Dedifferentiated amniotic fluid mesenchymal stem cell (primary cell): ENCODE measurements around the gene GLOD4.
"Not testable (repeated sequence)": the region's sequence is repeated elsewhere in the genome, so short reads cannot be mapped to it uniquely, and the experiment has no call there.

Experiments used
- DNase-seq: peaks from one replicate; pipeline ENCODE4 v3.0.0-alpha.2; 2016; ENCODE audit errors: extremely low spot score

The GLOD4 gene

DNA sequence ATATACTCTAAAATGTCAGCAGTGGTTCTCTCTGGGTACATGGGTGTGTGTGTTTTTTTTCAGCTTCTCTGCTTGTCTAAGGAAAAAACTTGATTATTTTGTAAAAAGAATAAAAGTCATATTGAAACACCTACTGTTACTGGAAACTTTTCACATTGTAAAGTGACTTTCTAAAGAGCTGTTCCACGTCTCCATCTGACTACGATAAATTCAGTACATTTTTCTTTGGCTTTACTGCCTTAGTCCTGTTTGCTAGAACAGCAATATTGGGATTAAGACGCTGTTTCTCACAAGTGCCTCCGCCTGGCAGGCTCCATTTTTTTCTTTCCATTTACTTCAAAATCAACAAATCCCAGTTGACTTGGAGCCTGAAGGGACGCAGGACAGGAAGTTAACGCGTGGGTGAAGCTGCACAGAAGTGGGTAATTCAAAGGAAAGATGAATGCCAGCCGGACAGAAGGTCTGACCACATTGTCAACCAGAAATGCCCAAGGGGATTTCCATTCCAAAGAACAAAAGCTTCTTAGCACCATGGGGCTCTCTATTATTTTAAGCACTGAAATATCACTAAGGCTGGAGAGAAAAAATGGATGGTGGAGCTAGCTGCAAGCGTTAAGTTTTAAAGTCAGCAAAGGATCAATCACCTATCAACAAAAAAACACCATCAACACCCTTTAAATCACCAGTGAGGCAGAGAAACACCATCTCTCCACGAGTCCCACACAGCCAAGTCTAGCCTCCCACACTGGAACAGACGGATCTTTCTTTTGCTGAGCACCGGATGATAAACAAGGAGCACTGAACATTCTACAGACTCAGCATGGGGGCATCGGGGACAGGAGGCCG lies 8.4 kb downstream of the GLOD4 start:
- DNase-seq, result no peak

DNA sequence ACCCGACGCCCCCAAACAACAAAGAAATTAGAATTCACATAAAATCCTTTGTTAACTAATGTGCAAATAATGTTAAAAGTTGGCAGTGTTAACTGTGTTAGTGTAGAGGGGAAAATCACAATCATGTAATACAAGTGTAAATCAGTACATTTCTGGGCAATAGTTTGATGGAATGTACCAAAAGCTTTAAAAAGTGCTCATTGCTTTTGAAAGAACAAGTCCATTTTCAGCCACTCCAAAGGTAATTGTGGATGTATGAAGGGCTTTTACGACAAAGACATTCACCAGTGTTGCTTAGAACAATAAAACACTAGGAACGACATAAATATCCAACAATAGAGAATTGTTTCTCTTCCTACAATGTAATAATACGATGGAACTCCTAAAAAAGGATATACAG lies 9.1 kb downstream of the GLOD4 start:
- no peak for DNase-seq

DNA sequence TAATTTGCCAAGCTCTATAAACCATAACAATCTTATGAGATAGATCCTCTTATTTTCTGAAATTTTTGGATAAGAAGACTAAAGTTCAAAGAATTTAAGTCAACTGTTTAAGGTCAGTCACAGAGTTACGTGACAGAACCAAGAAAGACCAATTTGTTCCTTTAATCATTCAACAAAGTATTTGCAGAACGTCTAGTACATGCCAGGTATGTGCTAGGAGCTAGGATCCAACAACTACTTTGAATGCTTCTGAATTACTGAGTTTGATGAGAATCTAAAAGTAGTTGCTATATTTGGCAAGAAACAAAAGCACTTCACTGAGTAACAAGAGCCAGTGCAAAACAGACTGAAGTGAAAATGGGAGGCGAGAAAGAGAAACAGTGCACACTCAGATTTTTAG lies 15.0 kb downstream of the GLOD4 start:
- DNase-seq, result no peak

DNA sequence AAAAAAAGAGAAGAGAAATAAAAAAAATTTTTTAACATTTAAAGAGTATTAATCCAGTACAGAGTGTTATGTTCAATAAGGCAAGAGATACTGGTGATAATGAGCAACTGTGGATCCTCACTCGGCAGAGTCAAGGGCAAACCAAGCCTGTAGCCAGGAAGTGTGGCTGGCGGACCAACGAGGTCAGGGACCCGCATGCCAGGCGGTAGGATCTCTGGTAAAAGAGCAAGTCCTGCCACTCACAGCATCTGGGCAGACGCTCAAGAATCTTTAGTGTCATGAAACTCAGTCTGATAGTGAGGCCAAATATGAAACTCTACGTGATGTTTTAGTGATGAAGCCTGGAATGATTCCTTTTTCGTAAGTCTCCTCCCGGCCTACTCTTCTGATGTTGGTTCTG lies 21.7 kb downstream of the GLOD4 start:
- DNase-seq, result no peak

DNA sequence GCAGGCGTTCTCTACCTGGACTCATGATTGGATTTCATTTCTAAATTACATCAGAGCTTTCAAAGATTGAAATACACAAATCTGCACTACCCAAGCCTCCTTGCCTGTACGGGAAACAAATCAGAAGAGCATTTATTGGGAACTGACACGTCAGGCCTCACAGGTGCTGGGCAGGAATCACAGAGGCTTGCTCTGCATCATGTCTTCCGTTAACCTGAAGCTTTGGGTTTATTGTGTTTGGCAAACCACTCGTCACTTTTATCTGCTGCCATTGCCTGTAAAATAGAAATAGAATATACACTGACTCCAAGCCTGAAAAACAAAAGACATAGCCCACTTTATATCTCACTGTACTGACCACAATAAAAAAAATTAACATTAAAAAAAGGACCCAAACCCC lies 22.1 kb downstream of the GLOD4 start:
- no peak for DNase-seq

DNA sequence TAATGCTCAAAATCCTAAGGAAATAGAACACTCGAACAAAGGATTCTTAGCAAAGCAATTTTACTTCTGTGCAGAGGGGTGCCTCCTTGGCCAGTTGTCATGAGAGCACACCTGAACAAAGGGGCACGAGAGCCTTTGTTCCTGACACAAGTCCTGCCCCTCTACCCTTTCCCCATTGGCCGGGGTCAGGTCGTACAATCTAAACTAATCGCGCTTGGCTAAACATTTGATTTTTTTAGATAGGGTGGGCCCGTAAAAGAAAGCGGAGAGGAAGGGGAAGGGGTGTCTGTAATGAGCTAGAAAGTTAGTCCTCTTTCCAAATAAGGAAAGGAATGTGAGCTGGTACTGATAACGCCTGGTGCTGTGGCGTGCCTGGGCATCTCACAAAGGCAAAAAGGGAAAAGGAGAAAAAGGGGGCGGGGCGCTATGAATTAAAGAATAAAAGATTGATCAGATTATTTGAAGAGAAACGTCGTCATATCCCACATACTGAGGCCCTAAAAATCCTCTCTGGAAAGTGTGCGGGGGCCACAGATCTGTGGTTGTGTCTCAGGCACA lies 26.0 kb downstream of the GLOD4 start:
- DNase-seq, result not testable (repeated sequence)

DNA sequence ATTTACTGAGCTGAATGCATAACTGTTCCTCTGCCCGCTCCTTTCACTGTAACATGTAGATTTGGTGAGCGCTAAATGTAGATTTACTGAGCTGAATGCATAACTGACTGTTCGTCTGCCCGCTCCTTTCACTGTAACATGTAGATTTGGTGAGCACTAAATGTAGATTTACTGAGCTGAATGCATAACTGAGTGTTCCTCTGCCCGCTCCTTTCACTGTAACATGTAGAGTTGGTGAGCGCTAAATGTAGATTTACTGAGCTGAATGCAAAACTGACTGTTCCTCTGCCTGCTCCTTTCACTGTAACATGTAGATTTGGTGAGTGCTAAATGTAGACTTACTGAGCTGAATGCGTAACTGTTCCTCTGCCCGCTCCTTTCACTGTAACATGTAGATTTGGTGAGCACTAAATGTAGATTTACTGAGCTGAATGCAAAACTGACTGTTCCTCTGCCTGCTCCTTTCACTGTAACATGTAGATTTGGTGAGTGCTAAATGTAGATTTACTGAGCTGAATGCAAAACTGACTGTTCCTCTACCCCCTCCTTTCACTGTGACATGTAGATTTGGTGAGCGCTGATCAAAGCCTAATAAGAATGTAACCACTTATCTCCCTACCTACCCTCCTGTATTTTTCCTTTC lies 26.6 kb downstream of the GLOD4 start:
- not testable (repeated sequence) for DNase-seq

DNA sequence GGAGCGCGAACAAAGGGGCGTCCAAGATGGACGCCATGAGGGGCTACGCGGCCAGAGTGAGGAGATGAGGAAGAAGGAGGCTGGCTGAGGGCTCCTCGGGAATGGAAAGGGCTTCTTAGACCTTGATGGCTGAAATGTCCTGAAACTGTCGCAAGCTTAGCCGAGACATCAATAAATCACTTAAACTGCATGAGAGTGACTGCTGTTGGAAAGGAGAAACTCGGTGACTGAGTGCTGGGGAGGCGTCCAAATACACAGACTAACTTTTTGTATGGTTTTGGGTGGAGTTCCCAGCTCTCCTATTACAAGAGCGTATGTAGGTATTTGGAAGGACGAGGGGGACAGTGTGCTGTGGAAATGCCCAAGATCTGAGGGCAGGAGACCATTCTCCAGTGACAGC lies 28.7 kb downstream of the GLOD4 start:
- DNase-seq, result no peak

DNA sequence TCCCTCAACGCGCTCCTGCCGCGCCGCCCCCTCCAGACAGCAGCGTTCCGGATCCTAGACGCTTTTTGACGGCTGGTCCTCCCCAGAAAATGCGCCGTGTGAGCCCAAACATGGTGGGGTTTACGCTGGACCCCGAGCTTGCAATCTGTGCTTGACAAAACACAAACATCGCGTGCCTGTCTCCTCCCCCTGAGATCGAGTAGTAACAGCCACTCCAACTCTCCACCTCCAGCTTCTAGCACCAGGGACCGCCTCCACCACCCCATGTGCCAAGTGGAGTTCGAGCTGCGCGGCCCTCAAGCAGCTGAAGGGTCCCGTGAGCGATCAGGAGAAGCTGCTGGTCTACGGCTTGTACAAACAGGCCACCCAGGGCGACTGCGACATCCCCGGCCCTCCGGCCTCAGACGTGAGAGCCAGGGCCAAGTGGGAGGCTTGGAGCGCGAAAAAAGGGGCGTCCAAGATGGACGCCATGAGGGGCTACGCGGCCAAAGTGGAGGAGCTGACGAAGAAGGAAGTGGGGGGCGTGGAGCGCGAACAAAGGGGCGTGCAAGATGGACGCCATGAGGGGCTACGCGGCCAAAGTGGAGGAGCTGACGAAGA lies 29.4 kb downstream of the GLOD4 start:
- DNase-seq, result no peak

DNA sequence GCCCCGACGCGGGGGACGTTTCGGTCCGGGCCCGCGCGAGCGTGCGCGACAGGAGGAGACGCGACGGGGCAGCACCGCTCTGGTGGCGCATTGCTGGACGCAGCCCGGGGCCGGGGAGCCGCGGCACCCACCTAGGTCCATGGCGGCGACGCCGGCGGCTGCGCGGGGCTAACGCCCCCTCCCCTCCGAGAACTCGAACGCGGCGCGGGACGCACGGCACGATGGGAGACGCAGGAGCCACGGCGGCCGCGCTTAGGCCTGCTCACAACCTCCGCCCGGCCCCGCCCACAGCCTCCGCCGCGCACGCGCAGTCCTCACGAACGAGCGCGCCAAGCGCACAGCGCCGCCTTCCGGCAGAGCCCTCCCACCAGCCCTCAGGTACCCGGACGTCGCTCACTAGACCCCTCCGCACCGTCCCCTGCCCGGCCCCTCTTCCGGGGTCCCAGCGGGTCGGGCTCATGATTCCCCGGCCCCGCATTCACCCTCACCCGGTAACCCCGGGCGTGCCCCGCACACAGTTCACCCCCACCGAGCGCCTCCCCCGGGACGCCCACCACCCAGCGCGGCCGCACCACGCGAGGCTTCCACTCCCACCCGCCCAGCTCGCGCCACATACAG lies 30.0 kb downstream of the GLOD4 start, which contains the start of gene GEMIN4:
Gene GEMIN4 (minus strand): TSS at position 263 of the 618 bp plus-strand sequence. CDS start 122 bp downstream, at position 141.
- peak; percentile 79 for DNase-seq

DNA sequence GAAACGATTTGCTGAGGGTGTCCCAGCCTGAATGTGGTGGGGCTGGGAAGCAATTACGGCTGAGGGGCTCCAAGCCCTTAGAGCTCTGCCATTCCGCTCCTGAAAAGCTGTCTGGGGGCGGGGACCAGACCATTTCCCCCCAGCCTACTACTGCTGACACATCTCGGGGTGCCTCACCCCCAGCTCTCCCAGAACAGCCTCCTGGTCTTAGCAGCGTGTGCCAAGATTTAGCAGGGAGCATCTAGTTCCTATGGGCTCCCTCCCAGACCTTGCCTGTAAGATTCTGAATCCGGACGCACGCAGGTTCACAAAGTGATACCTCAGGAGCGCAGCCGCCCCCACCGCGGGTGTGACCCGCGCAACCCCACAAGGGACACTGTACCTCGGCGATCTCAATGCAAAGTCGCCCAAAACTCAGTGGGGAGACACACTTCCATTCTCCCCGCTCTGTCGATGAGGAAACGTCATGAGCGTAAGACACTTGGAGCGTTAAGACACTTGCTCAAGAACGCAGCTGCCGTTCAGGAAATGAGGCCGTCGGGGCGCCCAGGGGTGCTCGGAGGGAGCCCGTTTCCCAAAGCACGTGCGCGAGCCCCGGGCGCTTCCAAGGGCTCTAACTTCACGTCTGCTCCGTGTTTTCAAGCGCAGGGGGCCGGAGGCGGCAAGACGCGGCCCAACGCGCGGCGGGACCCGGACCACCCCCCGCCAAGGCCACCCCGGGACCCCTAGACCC lies 30.6 kb downstream of the GLOD4 start:
- DNase-seq, result peak; percentile 24

DNA sequence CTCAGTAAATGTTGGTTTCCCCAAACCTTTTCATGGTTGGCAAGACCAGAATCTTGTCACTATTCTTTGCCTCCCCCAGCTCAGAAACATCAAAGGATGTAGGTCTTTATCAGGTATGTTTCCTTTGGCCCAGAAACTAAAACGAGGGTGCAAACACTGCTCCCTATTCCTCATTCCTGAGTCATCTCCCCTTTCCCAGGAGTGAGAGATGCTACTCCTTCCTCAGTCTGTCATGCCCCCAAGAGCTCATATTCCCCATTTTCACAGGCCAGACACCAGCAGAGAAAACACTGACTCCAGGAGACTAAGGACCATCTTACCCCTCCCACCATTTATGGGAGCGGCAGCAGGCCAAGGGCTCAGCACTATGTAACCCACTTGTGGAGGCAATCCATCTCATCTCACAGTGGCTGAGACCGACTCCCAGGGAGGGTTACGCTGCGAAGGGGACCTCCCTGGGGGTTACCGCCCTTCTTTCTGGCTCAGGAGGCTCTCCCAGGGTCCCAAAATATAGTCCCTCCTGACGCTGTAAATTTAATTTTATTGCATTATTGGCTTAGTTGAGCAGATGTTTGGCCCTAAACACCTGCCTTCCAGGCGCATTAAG lies 31.5 kb downstream of the GLOD4 start:
- no peak for DNase-seq

DNA sequence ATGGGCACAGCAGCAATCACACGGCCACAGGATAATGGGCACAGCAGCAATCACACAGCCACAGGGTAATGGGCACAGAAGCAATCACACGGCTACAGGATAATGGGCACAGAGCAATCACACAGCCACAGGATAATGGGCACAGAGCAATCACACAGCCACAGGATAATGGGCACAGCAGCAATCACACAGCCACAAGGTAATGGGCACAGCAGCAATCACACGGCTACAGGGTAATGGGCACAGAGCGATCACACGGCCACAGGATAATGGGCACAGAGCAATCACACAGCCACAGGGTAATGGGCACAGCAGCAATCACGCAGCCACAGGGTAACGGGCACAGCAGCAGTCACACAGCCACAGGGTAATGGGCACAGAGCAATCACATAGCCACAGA lies 32.7 kb downstream of the GLOD4 start:
- not testable (repeated sequence) for DNase-seq

DNA sequence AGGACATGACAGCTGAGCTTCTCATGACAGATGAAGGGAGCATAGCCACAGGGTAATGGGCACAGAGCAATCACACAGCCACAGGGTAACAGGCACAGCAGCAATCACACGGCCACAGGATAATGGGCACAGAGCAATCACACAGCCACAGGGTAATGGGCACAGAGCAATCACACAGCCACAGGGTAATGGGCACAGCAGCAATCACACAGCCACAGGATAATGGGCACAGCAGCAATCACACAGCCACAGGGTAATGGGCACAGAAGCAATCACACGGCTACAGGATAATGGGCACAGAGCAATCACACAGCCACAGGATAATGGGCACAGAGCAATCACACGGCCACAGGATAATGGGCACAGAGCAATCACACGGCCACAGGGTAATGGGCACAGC lies 33.5 kb downstream of the GLOD4 start:
- not testable (repeated sequence) for DNase-seq

DNA sequence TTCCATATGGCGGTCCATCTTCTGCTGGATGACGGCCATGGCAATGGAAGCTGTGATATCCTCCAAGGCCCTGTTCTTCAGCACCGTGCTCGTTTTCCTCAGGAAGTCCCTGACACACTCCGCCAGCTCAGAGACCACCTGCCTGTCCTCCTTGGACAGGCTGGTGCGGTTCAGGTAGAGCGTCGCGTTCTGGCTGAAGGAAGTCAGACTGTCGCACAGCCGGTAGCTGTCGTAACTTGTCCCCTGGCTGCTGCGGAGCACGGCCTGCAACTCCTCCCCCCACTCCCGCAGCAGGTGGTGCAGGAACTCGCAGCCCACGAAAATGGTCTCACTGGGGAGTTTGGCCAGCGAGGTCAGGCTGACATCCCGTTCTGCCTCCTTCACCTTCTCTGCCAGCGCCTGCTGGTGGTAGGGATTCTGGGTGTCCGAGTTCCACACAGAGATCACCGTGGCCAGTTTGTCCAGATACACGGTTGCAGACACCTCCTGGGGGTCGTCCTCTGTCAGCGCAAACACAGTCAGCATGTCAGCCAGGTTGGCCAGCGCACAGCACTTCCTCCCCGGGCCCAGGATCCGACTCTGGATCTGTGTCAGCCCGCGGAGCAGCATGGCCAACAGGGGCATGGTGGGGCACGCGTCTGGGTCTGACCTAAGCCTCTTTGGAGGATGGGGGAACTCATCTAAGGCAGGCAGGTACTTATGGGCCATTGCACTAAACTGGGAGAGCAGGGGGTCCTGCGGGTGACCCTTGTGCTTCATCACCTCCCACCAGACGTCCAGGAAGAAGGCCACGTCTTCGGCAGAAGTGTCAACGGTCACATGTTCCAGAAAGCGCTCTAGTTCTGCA lies 35.1 kb downstream of the GLOD4 start:
- DNase-seq, result no peak

DNA sequence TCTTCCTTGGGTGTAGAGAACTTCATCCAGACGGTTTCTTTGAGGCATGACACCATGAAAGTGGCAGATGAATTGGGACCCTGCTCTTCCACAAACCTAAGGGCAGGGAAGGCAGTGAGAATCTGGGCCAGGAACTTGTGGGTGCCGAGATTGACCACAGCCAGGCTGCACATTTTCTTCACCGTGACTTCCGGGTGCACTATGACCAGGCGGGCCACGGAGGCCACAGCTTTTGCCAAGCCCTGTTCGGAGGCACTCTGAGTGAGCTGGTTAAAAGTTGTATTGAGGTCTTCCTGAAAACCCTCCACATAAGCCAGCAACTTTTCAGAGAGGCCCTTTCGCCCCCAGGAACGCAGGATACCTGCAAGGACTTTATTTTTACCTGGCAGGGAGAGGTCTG lies 35.9 kb downstream of the GLOD4 start:
- no peak for DNase-seq

DNA sequence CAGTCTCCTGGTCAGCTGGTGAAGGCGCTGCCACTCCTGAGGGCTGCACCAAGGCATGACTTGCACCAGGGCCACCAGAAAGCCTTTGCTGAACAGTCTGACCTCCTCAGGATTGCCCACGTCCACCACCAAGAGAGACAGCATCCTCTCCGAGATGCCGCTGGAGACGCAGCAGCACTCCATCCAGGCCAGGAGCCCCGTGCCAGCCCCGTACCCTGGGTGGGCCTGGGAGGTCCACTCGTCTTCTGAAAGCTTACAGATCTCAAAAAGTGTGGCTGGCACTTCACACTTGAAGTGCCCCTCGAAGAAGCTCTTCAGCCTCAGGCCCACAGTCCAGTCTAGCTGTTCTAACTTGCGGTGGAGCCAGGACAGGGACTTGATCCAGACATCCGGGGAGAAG lies 36.7 kb downstream of the GLOD4 start:
- DNase-seq, result no peak

DNA sequence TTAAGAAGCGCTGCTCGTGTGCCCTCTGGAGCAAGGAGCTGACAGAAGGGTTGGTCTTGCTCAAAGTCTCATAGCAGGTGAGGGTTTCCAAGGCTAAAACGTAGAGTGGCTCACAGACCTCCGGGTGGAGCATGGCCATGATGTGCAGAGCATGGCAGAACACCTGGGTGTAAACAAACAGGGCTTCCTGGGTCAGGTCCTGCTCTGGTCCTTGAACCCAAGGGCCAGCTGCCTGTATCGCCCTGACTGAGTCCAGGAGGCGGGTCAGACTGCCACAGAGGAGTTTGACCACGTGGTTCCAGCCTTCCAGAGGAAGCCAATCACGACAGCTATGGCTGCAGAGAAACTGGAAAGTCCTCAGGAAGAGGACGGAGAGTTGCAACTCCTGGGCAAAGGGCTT lies 37.1 kb downstream of the GLOD4 start:
- DNase-seq, result no peak

DNA sequence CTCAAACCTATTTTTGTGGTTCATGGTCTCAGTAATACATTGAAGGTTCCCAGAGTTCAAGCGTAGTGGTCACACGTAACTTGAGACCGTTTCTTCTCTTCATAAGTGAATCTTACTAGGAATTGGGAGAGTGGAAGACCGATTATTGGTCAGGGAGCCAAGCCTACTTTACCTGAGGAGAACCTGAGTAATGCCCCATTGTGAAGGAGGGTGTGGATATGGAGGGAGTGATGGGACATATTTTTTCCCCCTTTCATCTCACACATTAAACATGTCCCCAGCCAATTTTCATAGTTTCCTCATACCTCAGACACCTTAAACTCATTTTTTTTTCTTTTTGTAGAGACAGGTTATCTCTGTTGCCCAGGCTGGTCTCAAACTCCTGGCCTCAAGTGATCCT lies 38.9 kb downstream of the GLOD4 start:
- DNase-seq, result no peak

DNA sequence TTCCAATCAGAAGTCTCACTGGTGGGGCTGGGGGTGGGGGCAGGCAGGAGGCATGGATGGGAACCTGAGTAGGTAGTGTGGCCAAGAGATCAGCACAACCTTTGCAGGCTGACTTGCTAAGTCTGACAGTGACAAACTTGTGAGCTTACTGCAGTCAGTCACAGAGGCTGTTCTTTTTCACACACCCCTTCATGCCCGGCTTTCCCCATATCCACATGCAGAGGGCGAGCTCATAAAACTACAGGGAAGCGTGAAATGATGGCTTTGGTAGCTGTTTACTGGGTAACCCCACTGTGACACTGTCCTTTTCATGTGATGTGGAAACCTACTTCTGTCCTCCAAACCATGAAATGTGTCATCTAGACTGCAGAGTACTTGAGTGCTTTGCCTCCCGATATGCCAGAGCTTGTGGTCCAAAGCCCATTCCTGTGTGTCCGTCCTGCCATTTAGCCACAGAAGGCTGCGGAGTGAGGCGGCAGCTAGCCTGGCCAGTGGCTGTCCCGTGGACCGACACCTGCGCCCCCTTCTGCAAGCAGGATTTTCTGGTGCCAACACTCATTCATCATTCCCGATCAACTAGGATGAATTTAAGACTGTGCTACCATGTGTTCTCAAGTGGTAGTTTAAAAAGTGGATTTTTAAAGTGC lies 39.8 kb downstream of the GLOD4 start:
- no peak for DNase-seq
